NCI-H146 treated with DMSO at 0.1 percent for 48 hours (cell line): Measurements from ENCODE around the gene FAM83C.

ENCODE experiments used
- DNase-seq: peaks from one replicate; lab custom pipeline; 2025; ENCODE audit not compliant: unreplicated experiment; lab: John Stamatoyannopoulos, UW

FAM83C gene

DNA sequence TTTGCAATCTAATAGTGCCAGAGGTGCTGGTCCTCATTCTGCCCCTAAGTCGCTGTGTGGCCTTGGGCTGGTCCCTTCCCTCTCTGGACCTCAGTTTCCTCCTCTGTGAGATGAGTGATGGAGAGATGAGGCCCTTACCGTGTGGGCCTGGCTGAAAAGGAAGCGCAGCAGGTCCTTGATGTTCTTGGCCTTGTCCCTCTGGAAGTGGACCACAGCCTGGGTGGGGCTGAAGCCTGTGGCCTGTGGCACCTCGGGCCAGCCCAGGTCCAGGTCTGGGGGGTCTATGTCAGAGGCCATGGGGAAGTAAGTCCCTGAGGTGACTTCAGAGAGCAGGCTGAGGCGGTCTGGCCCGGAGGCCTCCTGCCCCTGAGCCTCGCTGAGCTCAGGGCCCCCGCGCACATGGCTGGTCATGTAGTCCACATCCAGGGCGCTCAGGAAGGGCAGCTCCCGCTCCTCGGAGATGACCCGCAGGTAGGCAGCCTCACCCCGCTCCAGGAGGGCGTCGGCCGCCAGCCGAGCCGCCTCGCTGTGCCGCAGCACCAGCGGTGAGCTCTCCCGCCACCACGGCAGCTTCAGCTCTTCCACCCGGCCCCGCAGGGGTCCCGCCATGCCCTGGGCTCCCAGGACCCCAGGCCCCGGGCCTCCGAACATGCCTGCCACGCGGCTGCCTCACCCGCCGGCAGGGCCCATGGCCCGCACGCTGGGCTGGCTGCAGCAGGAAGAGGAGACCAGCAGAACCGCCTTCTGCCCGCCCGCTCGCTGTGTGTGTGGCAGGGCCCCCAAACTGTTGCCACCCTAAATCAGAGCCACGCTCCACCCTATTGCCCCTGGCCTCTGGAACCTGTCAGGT lies at the start of gene FAM83C:
FAM83C (minus strand) TSS at position 772 of the 850 bp plus-strand sequence; CDS start at position 651, 121 bp downstream.
- DNase-seq, result no peak

DNA sequence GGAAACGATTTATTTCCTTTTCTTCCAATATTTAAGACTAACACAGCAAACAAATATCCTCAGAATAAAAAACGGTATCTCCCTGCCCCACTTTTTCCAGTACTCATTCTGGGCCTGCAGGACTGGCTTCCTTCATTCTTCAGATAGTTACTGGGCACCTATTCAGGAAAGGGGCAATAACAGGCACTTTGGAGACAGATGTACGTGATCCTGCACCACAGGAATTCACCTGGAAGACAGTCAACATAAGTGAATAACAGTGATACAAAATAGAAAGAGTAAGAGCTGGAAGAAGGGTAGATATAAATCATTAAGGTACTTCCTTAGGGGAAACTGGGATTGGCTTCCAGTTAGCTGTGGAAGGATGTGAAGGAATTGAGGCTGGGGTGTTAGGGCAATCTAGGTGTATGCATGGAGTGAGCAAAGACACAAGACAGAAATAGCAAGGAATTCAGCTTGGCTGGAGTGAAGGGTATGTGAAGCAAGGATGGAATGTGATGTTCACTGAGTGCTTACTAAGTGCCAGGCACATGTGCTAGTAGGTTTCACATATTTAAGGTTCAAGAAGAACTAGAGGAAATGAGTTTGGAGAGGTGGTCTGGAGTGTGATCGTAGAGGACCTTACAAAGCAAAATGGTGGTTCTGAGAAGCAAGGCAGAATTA lies 49.3 kb upstream of the FAM83C start:
- no peak for DNase-seq

DNA sequence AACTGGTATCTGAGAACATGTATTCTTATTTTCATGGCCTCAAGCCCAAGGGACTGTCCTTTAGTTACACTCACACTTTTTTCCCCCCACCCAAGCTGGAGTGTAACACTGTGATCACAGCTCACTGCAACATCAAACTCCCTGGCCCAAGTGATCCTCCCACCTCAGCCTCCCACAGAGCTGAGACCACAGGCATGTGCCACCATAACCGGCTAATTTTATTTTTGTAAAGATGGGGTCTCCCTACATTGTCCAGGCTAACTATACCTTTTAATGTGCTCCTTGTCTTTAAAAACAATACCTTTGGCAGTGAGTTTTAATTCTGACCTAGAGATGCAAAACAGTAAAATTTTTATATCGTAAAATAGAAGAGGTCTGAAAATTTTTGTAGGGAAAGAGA lies 48.2 kb upstream of the FAM83C start:
- no peak for DNase-seq

DNA sequence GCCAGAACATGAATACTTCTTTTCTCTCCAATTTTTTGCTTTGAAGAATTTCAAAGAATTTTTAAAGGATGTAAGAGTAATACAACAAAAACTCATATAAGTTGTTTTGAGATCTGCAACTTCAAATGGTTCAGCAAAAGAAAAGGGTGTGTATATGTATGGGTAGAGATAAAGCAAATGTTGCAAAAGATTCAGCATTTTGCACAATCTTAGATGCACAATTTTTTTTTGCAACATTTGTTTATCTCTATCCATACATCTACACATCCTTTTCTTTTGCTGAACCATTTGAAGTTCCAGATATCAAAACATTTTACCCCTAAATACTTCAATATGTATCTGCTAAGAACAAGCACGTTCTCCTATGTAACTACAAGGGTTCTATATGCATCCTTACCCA lies 47.4 kb upstream of the FAM83C start:
- no peak for DNase-seq

DNA sequence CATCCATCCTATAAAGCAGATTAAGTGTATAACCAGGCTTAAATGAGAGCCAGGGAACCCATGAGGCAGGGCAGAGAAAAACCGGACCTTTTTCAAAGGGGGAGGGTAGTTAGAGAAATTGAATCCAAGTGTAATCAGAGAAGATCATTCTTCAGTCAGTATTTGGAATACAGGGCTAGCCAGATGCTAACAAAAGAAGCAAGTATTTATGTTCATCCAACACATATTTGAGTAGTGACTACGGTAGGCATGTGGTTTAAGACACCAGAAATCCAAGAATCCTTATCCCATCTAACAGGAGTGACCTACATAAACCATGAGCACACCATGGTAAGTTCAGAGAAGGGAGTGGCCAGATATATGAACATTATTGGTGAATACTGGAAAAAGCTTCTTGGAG lies 46.8 kb upstream of the FAM83C start:
- no peak for DNase-seq

DNA sequence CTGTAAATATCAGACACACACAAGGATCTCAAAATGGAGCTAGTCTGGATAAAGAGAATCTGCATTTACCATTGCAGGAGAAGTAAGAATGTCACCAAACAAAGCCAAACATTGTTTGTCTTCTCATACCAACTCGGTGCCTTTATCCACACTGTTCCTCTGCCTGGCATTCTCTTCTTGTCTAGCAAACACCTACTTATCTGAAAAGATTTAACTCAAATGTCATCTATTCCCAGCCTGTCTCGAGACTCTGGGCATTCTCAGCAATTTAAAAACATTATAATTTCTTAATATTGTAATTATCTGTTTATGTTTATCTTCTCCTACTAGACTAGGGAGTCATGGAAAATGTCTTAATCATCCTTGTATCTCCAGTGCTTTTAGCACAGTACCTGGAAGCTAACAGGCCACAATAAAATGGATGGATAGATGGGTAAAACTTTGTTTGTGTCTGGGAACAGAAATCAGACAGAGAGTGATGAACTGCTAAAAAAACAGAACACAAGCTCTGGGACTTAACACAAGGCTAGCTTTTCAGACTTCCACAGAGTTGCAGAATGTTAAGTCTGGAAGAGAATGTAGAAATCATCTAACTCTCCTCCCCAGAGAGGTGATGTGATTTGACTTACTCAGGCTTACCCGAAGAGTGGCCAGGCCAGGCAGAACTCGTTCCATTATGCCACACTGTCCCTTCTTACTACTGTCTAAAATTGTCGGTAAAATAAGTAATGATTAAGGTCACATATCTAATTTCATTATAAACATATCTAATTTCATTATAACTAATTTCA lies 42.3 kb upstream of the FAM83C start:
- no peak for DNase-seq

DNA sequence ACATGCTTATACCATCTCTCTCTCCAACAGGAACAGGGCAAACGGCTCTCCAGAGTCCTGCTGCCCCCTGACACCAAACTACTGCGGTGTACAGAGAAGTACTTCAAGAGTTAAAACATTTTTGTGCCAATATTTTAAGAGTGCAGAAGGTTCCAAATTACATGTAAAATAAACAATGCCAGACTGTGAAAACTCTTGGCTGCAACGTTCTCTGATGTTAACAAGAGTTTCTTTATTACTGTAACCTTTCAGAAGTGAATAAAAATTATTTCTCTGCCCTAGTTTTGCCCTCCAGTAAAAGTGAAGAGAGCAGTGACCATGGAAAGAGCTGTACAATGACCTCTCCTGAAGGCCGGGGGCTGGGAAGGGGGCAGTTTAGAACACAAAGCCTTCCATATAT lies 41.4 kb upstream of the FAM83C start:
- DNase-seq, result no peak

DNA sequence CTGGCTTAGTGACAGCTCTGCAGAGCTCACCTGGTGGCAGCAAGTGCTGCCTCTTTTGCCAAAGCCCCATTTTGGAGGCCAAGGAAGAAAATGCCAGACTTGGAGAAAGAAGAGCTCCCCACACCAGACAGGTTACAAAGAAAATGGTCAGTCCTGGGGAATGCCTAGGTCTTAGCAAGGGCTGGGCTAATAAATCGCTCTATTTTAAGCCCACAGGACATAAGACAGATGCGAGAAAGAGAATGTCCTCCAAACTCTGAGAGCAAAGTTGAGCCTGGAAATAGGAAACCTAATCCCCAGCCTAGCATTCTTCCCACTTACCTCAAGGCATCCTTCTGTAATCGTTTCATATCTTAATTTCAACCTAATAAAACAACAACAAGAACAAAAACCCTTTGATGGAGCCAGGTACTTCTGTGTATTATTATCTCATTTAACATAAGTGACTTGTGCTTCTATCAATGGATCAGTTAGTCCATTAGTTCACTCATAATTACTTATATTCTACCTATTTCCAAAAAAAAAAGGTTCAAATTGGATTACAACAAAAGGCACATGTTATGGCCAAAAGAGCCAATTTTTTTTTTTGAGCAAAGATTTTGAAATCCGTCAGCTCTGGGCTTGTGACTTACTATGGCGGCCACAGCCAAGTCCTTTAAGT lies 40.4 kb upstream of the FAM83C start:
- no peak for DNase-seq

DNA sequence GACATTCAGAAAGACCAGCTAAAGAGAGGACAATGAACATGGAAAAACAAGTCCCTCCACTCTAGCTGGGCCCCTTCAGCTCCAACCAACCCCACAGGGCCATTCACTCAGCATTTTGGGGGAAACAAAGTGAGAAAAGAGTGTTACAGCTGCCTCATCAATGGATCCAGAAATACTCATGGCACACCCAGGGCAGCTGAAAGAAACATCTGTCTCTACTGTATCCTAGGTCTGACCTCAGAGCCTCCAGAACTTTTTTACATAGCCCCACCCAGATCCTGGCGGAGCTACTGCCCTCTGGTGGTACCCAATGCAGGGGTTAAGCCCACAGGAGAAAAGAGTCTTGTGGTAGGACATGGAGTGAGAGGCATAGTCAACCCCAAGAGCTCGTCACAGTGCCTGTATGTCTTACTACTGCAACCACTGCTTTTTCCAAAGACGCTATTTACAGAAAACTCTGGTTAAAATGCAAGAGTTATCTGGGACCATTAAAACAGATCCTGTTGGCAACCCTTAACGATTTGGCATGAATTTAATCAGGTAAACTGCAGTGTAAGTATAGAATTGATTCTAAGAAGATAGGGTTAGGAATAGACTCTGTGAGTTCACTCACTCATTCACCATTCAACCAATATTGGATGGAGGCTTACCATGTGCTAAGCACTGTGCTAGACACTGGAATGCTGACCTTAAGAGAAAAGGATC lies 37.4 kb upstream of the FAM83C start:
- peak; percentile 37 for DNase-seq

DNA sequence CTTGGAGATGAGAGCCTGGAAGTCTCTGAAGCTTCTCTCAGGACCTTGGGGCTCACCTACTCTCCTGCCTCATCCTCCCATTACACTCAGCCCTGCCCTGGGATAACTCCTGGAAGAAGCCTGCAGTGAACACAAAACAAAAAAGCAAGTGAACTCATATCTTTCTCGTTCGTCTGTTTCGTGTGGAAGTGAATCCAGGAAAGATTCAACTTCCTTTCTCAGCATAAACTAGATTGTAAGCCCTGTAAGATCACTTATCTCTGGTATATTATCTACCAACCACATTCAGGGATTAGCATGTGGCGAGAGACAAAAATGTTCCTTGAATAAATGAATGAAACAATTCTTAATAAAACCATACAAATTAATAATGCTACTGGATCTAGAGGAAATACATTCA lies 36.5 kb upstream of the FAM83C start:
- no peak for DNase-seq

DNA sequence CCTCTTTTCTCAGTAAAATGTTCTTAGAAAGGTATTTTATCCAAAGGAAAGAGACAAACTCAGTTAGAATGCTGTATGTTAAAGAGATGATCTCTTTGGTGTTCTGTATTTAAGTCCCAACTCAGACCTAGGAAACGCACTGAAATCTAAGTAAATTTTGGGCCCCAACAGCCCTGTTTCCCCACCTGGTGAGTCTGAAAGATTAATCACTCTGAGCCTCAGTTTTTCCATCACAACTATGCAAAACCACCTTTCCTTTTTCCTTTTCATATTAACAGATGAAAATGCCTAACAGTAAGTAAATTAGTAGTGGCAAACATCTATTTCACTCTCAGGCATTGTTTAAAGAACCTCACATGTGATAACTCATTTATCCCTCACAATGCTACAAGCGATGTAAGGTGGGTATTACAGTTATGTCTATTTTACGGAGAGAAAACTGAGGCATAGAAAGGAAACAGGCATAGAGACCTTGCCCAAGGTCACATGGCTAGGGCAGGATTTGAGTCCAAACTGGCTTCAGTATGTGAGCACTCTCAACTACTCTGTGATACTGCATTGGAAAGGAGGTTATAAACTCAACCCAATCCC lies 36.0 kb upstream of the FAM83C start:
- DNase-seq, result no peak

DNA sequence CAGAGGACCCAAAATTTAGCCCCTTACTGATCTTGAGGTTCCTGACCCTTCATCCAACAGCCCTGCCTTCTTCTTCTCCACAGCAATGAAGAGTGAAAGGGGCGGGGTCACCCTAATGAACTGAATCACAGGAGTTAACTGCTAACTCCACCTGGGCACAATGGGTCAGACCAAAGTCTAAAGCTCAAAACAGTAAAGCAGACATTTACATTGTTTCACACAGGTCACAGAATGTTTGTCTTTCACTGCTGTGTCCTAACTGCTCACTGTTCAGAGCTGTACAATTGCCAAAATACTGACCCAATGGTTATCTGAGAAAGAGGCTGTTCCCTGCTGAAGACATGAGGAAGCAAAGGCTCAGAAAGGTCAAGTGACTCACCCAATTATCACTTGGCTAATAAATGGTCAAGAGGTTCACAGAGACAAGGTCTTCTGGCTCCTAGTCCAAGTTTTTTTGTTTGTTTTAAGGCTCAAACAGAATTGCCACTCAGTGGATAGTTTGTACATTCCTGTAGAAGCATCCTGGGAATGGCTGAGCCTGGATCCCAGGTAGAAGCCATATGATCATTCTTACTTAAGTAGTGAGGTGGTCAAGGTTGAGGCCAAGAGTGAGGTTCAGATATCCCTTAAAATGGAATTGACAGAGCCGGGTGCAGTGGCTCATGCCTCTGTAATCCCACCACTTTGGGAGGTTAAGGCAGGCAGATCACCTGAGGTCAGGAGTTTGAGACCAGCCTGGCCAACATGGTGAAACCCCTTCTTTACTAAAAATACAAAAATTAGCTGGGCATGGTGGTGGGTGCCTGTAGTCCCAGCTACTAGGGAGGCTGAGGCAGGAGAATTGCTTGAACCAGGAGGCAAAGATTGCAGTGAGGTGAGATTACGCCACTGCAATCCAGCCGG lies 35.1 kb upstream of the FAM83C start:
- no peak for DNase-seq

DNA sequence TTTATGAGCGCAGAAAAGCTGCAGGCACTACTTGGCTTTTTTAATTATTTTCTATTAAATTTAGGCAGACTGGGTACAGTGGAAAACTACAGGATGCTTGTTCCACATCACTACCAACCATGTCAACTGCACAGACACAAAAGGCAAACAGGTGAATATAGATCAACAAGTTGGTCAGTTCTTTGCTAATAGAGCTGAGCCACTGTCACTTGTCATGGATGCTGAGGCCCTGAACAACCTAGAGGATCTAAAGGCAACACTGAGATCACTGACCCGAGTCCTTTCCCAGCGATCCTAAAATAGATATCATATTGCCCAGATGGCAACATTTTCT lies 34.5 kb upstream of the FAM83C start:
- no peak for DNase-seq

DNA sequence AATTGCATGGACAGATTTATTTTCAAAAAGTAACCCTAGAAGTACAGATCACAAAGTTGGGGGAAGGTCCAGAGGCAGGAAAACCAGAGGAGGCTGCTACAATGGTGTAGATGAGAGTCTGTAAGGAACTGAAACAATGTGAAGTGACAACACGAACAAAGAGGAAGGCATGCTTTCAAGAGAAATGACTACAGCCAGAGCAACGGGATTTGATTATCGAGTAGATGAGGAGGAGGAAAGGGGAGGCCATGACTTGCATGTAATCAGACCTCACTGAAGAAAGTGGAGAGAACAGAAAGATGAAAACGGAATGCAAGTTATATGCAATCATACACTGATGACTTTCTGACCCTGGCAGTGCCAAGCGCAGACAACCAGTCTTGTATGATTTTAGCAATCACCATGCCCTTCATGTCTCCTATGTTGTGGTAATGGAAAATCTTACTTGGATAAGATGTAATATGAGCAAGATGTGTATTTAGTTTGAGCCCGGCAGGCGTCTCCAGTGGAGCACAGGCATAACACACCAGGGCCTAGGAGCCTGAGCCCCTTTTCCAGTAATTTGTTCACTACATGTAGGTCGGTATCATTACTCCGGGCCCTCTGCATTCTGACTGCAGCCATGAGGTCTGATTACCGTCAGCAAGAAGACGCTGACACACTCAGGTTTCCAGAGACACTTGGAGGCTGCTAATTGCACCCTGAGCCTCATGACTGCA lies 34.0 kb upstream of the FAM83C start:
- no peak for DNase-seq

DNA sequence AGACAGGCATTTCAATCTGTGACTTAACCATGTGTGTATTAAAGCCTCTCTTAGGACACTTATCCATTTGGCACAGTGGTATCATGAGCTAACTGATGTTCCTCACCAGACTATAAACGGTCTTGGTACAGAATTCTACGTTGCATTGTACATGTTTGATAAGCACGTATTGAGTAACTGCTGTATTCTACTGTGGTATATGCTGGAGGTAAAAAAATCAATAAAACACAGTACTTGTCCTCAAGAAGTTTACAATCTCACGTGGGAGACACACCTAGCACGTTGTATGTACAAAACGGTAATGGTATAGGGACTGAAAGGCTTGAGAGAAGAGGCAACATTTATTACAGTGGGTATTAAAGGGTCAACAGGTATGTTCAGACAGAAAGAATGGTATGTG lies 33.2 kb upstream of the FAM83C start:
- no peak for DNase-seq

DNA sequence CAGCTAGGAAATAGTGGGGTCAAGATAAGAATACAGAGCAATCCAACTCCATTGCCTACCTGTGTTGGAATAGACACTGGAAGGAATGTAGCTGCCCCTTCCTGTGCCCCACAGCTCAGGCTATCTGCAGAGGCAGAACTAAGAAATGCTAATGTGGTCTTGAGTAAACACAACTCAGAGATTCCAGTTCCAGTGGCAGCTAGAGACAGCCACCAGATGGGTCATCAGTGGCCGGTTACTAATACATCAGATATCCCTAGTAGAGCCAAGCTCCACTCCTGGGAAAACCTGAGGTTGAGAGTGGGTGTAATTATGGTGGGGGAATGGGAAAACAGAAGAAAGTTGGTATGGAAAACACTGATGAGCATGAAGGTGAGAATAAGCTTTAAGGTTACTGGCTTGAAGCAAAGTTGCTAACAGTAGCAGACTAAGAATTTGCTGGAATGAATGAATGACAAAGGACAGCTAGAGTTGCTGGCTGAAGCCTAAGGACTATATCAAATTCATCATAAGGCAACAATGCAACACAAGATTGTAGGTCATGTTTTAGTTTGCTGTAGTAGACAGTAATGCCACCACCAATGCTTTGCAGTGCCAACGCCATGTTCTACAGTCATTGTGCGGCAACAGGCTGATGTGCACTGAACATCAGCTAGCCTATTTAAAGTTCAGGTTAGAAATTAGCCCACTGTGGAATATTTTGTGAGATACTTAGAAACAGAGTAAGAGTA lies 28.3 kb upstream of the FAM83C start:
- DNase-seq, result no peak

DNA sequence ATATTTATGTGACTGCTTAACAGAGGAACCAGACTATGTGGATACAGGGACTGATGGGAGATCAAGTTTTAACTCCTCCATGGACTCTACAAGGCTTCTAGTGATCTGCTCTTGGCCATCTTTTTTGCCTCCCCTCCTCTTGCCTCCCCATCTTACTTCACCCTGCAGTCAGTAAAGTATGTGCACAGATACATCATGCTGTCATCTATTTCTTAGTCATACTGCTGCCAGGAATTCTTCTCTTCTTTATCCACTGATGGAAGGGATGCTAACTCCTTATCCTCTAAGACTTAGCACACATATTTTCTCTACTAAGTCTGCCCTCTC lies 27.6 kb upstream of the FAM83C start:
- no peak for DNase-seq

DNA sequence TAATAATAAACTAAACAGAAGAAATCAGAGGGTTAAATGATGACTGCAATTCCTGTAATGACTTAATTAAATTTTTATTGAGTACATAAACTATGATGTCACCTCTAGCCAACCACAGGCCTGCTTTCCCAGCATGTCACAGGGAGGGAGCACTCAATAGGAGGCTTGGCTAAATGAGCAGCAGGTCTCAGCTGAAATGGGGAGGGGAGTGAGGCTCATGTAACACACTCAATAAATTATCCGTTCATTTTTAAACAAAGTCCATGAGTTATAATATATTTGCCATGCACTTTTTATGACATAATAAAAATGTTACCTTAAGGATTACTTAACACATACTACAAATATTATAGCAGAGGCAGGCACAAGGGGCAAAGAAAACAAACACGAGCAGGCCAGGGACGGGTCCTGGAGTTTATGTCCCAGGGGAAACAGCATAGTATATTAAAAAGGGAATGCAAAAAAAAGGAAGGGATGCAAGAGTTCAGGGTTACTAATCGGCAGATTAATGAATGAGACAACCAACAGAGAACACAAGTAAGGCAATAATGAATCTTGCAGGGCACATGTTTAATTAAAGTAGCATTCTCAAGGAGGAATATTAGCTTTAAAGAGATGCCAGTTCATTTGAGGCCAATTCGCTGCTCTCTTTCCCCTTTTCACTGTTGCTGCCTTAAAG lies 27.1 kb upstream of the FAM83C start:
- DNase-seq, result no peak
